Esophagus muscularis mucosa (tissue), 4 donors: ENCODE data around the gene APOC3.

Experiments used
- CTCF ChIP-seq, 3 experiments: fragments of 200-600 bp in 2 of 3; fragments of 450-650 bp in 1 of 3; sonication (generic) in 2 of 3; IDR thresholded peaks; one replicate each; pipeline ENCODE4 v1.5.1; 2017 to 2019; ENCODE audit warnings: antibody characterized with exemption in 3 of 3, mild to moderate bottlenecking in 2 of 3, moderate library complexity in 1 of 3
- EP300 ChIP-seq: sonication (generic); formaldehyde crosslinking; IDR thresholded peaks from one replicate; pipeline ENCODE4 v1.6.1; 2017; ENCODE audit warnings: antibody characterized with exemption
- POLR2A ChIP-seq: fragments of 450-650 bp; IDR thresholded peaks from one replicate; pipeline ENCODE4 v1.6.1; 2017; ENCODE audit warnings: antibody characterized with exemption, moderate library complexity, mild to moderate bottlenecking, low read depth

- TF ChIP-seq EP300: no peak
- TF ChIP-seq CTCF (IDR thresholded peaks at IDR 0.05): no peak
- no peak for TF ChIP-seq POLR2A
These were observed 43.7 kb downstream of the APOC3 start for GRCh38 chr11:116873381-116873780.
